K562 (cell line): ENCODE data around the gene CTH. TPM values are rescaled to one million over a fixed set of nuclear protein-coding genes. Genes with fewer than 3 reads are reported as not detected.
"Not testable (repeated sequence)": the region's sequence is repeated elsewhere in the genome, so short reads cannot be mapped to it uniquely, and the experiment has no call there.

ENCODE experiments used
- ATAC-seq: fragments of 200-7000 bp; cut with Tn5 transposase; 3 replicates; pipeline ENCODE4 v1.9.1; 2020; ENCODE audit warnings: moderate library complexity
- BruUV-seq: library from RNA; stranded (reverse); fragments of 400-500 nt; replicated peaks from 2 replicates; lab custom pipeline; 2021; lab: Mats Ljungman, UMichigan
- CTCF ChIA-PET: fragments of 300-600 bp; formaldehyde crosslinking; extraction: SDS; loops from one replicate; lab custom pipeline; 2021; ENCODE audit warnings: low intra/inter-chr PET ratio; lab: Yijun Ruan, JAX
- POLR2A ChIA-PET: fragments of 300-600, 350-650 bp; sonication (Branson Sonifier 250); formaldehyde crosslinking; extraction: SDS; loops from one replicate; lab custom pipeline; 2021; ENCODE audit warnings: antibody characterized with exemption, inconsistent platforms; lab: Yijun Ruan, JAX
- DNase-seq, 4 experiments: peaks; one replicate each; pipeline versions ENCODE4 v3.0.0 to v3.0.0-alpha.2; 2011 to 2018; ENCODE audit warnings: low spot score in 3 of 4, mixed read lengths in 3 of 4; ENCODE audit errors: extremely low read depth in 1 of 4
- FAIRE-seq: peaks from 2 replicates; lab custom pipeline; 2011; peaks lifted over from hg19 to GRCh38; lab: Jason Lieb, UNC
- H2AFZ ChIP-seq: 2 replicates; pipeline ENCODE4 v1.6.0; 2011; ENCODE audit warnings: low read depth, low read length, control low read depth, inconsistent platforms
- H3K27ac ChIP-seq: fragments of 200-600 bp; 3 replicates; pipeline ENCODE4 v1.8.0; 2011; ENCODE audit warnings: low read depth, mild to moderate bottlenecking, control low read depth, inconsistent platforms, low read length, moderate library complexity, mixed read lengths; ENCODE audit errors: extremely low read depth
- H3K27me3 ChIP-seq, 2 experiments: fragments of 300-600 bp in 1 of 2; 2 replicates in 1 of 2; 3 replicates in 1 of 2; pipeline versions ENCODE4 v1.6.0 to v1.8.0; 2011; ENCODE audit warnings: inconsistent platforms in 2 of 2, low read length in 2 of 2, mild to moderate bottlenecking in 1 of 2, mixed read lengths in 1 of 2, moderate library complexity in 1 of 2; ENCODE audit not compliant: control insufficient read depth in 2 of 2, insufficient read depth in 2 of 2
- H3K36me3 ChIP-seq: fragments of 300-600 bp; 3 replicates; pipeline ENCODE4 v1.8.0; 2011; ENCODE audit warnings: mild to moderate bottlenecking, low read length, inconsistent platforms; ENCODE audit not compliant: control insufficient read depth, insufficient read depth
- H3K4me1 ChIP-seq, 2 experiments: fragments of 200-600 bp in 1 of 2; replicated peaks in 1 of 2; 2 replicates in 1 of 2; 3 replicates in 1 of 2; pipeline versions ENCODE4 v1.5.1 to v1.8.0; 2011; ENCODE audit warnings: inconsistent platforms in 2 of 2, low read length in 2 of 2, mild to moderate bottlenecking in 1 of 2, mixed read lengths in 1 of 2, moderate library complexity in 1 of 2; ENCODE audit not compliant: control insufficient read depth in 2 of 2, insufficient read depth in 2 of 2
- H3K4me2 ChIP-seq: 2 replicates; pipeline ENCODE4 v1.6.1; 2011; ENCODE audit warnings: low read length, control low read depth, inconsistent platforms, mixed read lengths; ENCODE audit not compliant: insufficient read depth
- H3K4me3 ChIP-seq: fragments of 200-600 bp; sonication (generic), shearing (Covaris generic); 2 replicates; pipeline ENCODE4 v1.5.1; 2016; ENCODE audit warnings: control low read depth, inconsistent platforms
- H3K79me2 ChIP-seq: fragments of 200-600 bp; 3 replicates; pipeline ENCODE4 v1.8.0; 2011; ENCODE audit warnings: low read length, inconsistent platforms; ENCODE audit not compliant: control insufficient read depth, insufficient read depth
- H3K9ac ChIP-seq, 2 experiments: 2 replicates each; pipeline versions ENCODE4 v1.6.0 to v1.6.1; 2011; ENCODE audit warnings: low read depth in 2 of 2, low read length in 2 of 2, control low read depth in 1 of 2, inconsistent platforms in 1 of 2, mild to moderate bottlenecking in 1 of 2, mixed read lengths in 1 of 2; ENCODE audit not compliant: insufficient read depth in 1 of 2
- H3K9me1 ChIP-seq: one replicate; pipeline ENCODE4 v1.6.0; 2011; ENCODE audit warnings: inconsistent platforms, mild to moderate bottlenecking, low read length, moderate library complexity; ENCODE audit not compliant: control insufficient read depth, insufficient read depth
- H3K9me3 ChIP-seq: replicated peaks from 2 replicates; pipeline ENCODE4 v1.5.1; 2011; ENCODE audit warnings: low read depth, low read length, inconsistent platforms; ENCODE audit not compliant: control insufficient read depth, insufficient read depth
- H4K20me1 ChIP-seq: replicated peaks from 2 replicates; pipeline ENCODE4 v1.6.1; 2011; ENCODE audit warnings: low read length, inconsistent platforms, mixed read lengths; ENCODE audit not compliant: control insufficient read depth, insufficient read depth
- RFX1 ChIP-seq: fragments of 450-650 bp; IDR thresholded peaks from 2 replicates; pipeline ENCODE4 v1.6.1; 2016; ENCODE audit warnings: mild to moderate bottlenecking, moderate library complexity
- SRF ChIP-seq, 2 experiments: fragments of 250-450, 450-650 bp in 1 of 2; sonication (Bioruptor Pico) in 1 of 2; sonication (generic) in 1 of 2; formaldehyde crosslinking; IDR thresholded peaks; 2 replicates each; pipeline versions ENCODE4 v1.5.0 to v1.5.1; 2020 to 2022; ENCODE audit warnings: mild to moderate bottlenecking in 1 of 2, missing genetic modification reagents in 1 of 2
- WGBS: fragments of 100-300 bp; shearing (Covaris generic); methylation state at CpG from one replicate; pipeline ENCODE4 v1.1.6; 2016; ENCODE audit warnings: low coverage, mixed read lengths; ENCODE audit not compliant: insufficient coverage; ENCODE audit errors: missing lambda C conversion rate; 5-methylcytosine and 5-hydroxymethylcytosine counted together
- in situ Hi-C: fragments of 300-500 bp; cut with MboI; formaldehyde crosslinking; loops from 4 replicates; pipeline ENCODE4 v1.15.0; 2018; ENCODE audit warnings: inconsistent platforms, mixed read lengths
- intact Hi-C: fragments of 100-400 bp; cut with micrococcal nuclease; formaldehyde crosslinking; loops from 2 replicates; pipeline ENCODE4 v1.14.2; 2022
- polyA plus RNA-seq, 8 experiments: library from polyadenylated mRNA; depleted of rRNA in 4 of 8; stranded (reverse) in 5 of 8; unstranded in 3 of 8; fragments of >200 nt; fragmentation: Nextera tagmentation in 2 of 8; fragmentation: Illumina TruSeq in 1 of 8; extraction: Ambion mirVana in 2 of 8; extraction: Trizol in 1 of 8; gene quantifications; 2 replicates each; pipeline versions ENCODE4 v1.2.1 to v1.2.3, GENCODE V29; 2011 to 2014; ENCODE audit warnings: inconsistent platforms in 1 of 8, missing spikeins in 1 of 8
- total RNA-seq, 7 experiments: library from RNA; depleted of rRNA in 6 of 7; stranded (reverse); fragments of >200 nt in 6 of 7; fragmentation: Illumina TruSeq in 2 of 7; extraction: Trizol in 2 of 7; gene quantifications; 2 replicates each; pipeline versions ENCODE4 v1.2.1 to v1.2.3, GENCODE V29; 2011 to 2021; ENCODE audit warnings: low replicate concordance in 1 of 7
- TF ChIP-seq, protein P1 (sequence below), 2 experiments: fragments of 450-650 bp in 1 of 2; sonication (generic) in 1 of 2; formaldehyde crosslinking in 1 of 2; IDR thresholded peaks; 2 replicates each; pipeline versions ENCODE4 v1.7.1 to v1.9.0; 2016 to 2022; ENCODE audit warnings: inconsistent platforms in 1 of 2, mild to moderate bottlenecking in 1 of 2, missing genetic modification reagents in 1 of 2

Gene CTH
- total and polyA plus RNA-seq, 9 of the 15 experiments (the other 6 are each of a cell fraction or from before 2014, with no cell fraction given), result 8.0 to 54.4 (median 30.9) TPM

DNA sequence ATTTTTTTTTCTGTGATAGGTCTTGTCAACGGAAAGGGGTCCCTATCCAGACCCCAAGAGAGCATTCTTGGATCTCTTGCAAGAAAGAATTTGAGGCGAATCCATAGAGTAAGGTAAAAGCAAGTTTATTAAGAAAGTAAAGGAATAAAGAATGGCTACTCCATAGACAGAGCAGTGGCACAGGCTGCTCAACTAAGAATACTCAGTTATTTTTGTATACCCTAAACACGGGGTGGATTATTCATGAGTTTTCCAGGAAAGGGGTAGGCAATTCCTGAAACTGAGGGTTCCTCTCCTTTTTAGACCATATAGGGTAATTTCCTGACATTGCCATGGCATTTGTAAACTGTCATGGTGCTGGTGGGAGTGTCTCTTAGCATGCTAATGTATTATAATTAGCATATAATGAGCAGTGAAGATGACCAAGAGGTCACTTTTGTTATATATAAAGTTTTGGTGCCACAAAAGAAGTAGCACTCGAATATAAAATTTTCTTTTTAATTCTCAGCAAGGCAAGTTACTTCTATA, 44.6 kb upstream of the CTH start:
- H3K4me3 ChIP-seq, BruUV-seq, H3K4me2 ChIP-seq, H3K27ac ChIP-seq, FAIRE-seq, H3K79me2 ChIP-seq, H3K9me3 ChIP-seq, DNase-seq, ATAC-seq, intact Hi-C loops, in situ Hi-C loops, H3K4me1 ChIP-seq, H3K36me3 ChIP-seq, H3K9ac ChIP-seq, H3K9me1 ChIP-seq, H2AFZ ChIP-seq, CTCF ChIA-PET, H4K20me1 ChIP-seq, H3K27me3 ChIP-seq: not testable (repeated sequence)
- POLR2A ChIA-PET, result interaction anchor here (0.6 kb wide), 1 partner anchor 16 kb away, joined by 3 read pairs; no protein-coding TSS in a partner anchor
- WGBS, result 43% methylated on average over 4 of the region's 4 CpGs
- TF ChIP-seq SRF (CRISPR knock-in tag; IDR thresholded peaks at IDR 0.05) (peak; percentile 40 to 93; a peak in 2 of 4 replicates), RFX1 (peak; percentile 41; the same call in 1 of the 2 replicates)
- TF ChIP-seq, protein P1, sequence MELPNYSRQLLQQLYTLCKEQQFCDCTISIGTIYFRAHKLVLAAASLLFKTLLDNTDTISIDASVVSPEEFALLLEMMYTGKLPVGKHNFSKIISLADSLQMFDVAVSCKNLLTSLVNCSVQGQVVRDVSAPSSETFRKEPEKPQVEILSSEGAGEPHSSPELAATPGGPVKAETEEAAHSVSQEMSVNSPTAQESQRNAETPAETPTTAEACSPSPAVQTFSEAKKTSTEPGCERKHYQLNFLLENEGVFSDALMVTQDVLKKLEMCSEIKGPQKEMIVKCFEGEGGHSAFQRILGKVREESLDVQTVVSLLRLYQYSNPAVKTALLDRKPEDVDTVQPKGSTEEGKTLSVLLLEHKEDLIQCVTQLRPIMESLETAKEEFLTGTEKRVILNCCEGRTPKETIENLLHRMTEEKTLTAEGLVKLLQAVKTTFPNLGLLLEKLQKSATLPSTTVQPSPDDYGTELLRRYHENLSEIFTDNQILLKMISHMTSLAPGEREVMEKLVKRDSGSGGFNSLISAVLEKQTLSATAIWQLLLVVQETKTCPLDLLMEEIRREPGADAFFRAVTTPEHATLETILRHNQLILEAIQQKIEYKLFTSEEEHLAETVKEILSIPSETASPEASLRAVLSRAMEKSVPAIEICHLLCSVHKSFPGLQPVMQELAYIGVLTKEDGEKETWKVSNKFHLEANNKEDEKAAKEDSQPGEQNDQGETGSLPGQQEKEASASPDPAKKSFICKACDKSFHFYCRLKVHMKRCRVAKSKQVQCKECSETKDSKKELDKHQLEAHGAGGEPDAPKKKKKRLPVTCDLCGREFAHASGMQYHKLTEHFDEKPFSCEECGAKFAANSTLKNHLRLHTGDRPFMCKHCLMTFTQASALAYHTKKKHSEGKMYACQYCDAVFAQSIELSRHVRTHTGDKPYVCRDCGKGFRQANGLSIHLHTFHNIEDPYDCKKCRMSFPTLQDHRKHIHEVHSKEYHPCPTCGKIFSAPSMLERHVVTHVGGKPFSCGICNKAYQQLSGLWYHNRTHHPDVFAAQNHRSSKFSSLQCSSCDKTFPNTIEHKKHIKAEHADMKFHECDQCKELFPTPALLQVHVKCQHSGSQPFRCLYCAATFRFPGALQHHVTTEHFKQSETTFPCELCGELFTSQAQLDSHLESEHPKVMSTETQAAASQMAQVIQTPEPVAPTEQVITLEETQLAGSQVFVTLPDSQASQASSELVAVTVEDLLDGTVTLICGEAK (IDR thresholded peaks at IDR 0.05), result peak; percentile 51
- TF ChIP-seq, protein P1 (CRISPR knock-in tag; IDR thresholded peaks at IDR 0.05), result peak; percentile 42; the same call in 1 of the 2 replicates
